H1 (cell line): Measurements from ENCODE around the gene PSMA5.

Experiments
- CTCF ChIP-seq, 3 experiments: IDR thresholded peaks; 1 replicate in 2 of 3; 2 replicates in 1 of 3; pipeline versions ENCODE4 v1.5.1 to v1.6.1; 2011; ENCODE audit warnings: low read length in 3 of 3, mild to moderate bottlenecking in 3 of 3, inconsistent platforms in 2 of 3, low read depth in 1 of 3, moderate library complexity in 1 of 3; ENCODE audit not compliant: insufficient read depth in 1 of 3; ENCODE audit errors: control extremely low read depth in 1 of 3
- POLR2A ChIP-seq, 2 experiments: IDR thresholded peaks; 1 replicate in 1 of 2; 2 replicates in 1 of 2; pipeline ENCODE4 v1.6.1; 2011; ENCODE audit warnings: low read depth in 2 of 2, low read length in 2 of 2, mild to moderate bottlenecking in 2 of 2; ENCODE audit errors: control extremely low read depth in 1 of 2

DNA sequence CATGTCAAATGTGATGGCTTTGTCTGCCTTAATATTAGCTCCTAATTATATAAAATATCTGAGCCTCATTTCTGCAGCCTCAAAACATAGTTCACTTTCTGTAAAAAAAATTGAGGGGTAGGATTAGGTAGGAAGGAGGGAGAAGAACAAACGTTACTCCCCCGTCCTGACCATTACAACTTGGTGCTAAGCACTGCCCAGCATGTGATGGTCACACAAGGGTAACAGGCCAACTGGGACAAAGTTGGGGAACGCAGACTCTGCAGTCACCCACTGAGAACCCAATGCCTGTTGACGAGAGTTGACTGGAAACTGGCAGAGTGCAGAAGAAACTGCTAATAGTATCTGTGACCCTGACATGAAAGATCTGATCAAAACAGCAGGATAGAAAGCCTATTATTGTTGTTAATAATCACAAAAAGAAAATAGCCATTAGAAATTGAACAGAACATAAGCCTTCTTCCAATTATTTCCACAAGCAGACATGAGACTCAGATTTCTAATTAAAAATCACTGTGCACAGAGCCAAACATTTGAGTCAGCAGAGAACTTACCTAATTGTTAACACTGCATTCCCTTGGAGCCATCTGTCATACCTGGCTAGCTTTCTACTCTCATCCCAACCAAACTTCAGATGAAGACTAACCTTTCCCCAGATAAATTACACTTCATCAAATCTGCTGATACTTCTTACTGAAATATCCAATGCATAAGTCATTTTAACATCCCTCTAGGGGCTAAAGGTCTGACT lies 34.0 kb downstream of the PSMA5 start:
- TF ChIP-seq CTCF (IDR thresholded peaks at IDR 0.05; ENCODE audit: control extremely low read depth in 1 of 3, insufficient read depth in 1 of 3, low read depth in 1 of 3, low read length in 3 of 3) (no peak), POLR2A (IDR thresholded peaks at IDR 0.05; ENCODE audit: control extremely low read depth in 1 of 2, low read depth in 2 of 2, low read length in 2 of 2) (no peak)
